Measurements from ENCODE around the gene SUFU. TPM values are rescaled to one million over a fixed set of nuclear protein-coding genes. Genes with fewer than 3 reads are reported as not detected.

Gene SUFU
- total and polyA plus RNA-seq, 2 of the 8 experiments (the other 6 are each of a cell fraction or from before 2014, with no cell fraction given), result 7.0 to 10.8 TPM

DNA sequence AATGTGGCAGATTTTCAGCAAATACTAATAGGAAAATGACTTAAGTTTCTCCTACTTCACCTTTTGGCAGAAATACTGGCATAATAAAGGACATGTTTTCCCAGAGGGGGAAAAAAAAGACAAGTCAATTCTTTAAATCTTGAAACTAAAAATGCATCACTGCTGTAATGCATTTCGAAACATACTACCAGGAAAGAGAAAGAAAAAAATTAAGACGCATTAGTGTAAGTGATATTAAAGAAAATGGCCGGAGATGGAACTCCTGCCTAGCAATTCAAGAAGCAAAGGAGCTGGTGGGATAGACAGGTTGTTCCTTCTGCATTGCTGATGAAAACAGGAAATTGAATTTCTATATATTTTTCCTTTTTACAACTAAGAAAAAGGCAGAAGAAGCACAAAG is 4.4 kb upstream of the SUFU start:
- FAIRE-seq, result no peak
- no peaks in the 10 kb centered on the region for H3K27me3 ChIP-seq (replicated peaks in 1 of 4; ENCODE audit: control insufficient read depth in 3 of 4, extremely low read depth in 1 of 4, insufficient read depth in 3 of 4, low read length in 3 of 4)
- H2AFZ ChIP-seq (ENCODE audit: low read length), result no peak overlapping the region
- H3K4ac ChIP-seq (replicated peaks; ENCODE audit: insufficient read length, low read depth, low read length), result no peak overlapping the region
- no peak overlapping the region for H3K56ac ChIP-seq (replicated peaks; ENCODE audit: insufficient read length, low read depth, low read length)
- no peak overlapping the region for H2BK20ac ChIP-seq (ENCODE audit: low read length)
- no peak overlapping the region for H4K8ac ChIP-seq (ENCODE audit: extremely low read depth, insufficient read depth, low read length)
- no peak overlapping the region for H2BK15ac ChIP-seq (ENCODE audit: low read length)
- WGBS, 2 experiments (ENCODE audit: extremely low coverage in 1 of 2, insufficient coverage in 1 of 2, insufficient read length in 1 of 2, insufficient replicate concordance in 2 of 2, low coverage in 1 of 2, low lambda C conversion rate in 2 of 2, missing lambda C conversion rate in 1 of 2), result 86% methylated on average over 3 of the region's 3 CpGs; no CpG with 5 or more reads in 1 of the 2 experiments
- H4K5ac ChIP-seq (ENCODE audit: insufficient read length, low read depth, low read length), result no peak overlapping the region
- H3K4me1 ChIP-seq (replicated peaks in 1 of 4; ENCODE audit: control insufficient read depth in 3 of 4, insufficient read depth in 4 of 4, low read length in 3 of 4), result peaks cover 0 to 3% (median 0%) of the 10 kb centered on the region in 4 experiments; a peak in 1 of 7 replicates
- no peak overlapping the region for H4K91ac ChIP-seq (replicated peaks; ENCODE audit: insufficient read length, low read length)
- POLR2A ChIA-PET (ENCODE audit: partially characterized antibody), result no interaction called here
- peaks cover 9% of the 10 kb centered on the region for H3K23me2 ChIP-seq (ENCODE audit: low read depth, low read length)
- no peak overlapping the region for H2AK5ac ChIP-seq (ENCODE audit: low read depth, low read length)
- H3K4me3 ChIP-seq (ENCODE audit: extremely low read depth in 1 of 4, insufficient read depth in 2 of 4, low read depth in 3 of 4, low read length in 4 of 4), result no peak overlapping the region
- no peaks in the 10 kb centered on the region for H3K9me3 ChIP-seq (ENCODE audit: insufficient read depth in 2 of 2, low read depth in 1 of 2, low read length in 1 of 2)
- H3K14ac ChIP-seq (ENCODE audit: insufficient read length), result no peak overlapping the region
- CTCF ChIA-PET (ENCODE audit: partially characterized antibody), result interaction anchor here (1.1 to 16.5 kb wide), 3 partner anchors 23 to 115 kb away, joined by 3 to 182 read pairs (median 3); no protein-coding TSS in a partner anchor
- H3K79me2 ChIP-seq (ENCODE audit: control insufficient read depth in 1 of 2, insufficient read depth in 2 of 2, low read length in 2 of 2), result peaks cover 0 to 50% of the 10 kb centered on the region in 2 experiments; a peak in 3 of 4 replicates
- no peak overlapping the region for H3K4me2 ChIP-seq (ENCODE audit: insufficient read depth in 1 of 2, low read depth in 2 of 2, low read length in 2 of 2)
- H2BK120ac ChIP-seq (replicated peaks; ENCODE audit: low read depth, low read length), result no peak overlapping the region
- no peak overlapping the region for H3K23ac ChIP-seq (ENCODE audit: insufficient read length)
- DNase-seq (ENCODE audit: low read depth in 1 of 2, low spot score in 2 of 2), result no peak
- H3K36me3 ChIP-seq (ENCODE audit: control insufficient read depth in 2 of 4, insufficient read depth in 4 of 4, low read length in 3 of 4), result no peaks in the 10 kb centered on the region
- H3K79me1 ChIP-seq (ENCODE audit: low read depth, low read length), result 0 out of 2 replicates have a peak, but pooled peaks cover under 1% of the 10 kb centered on the region
- H3K18ac ChIP-seq (ENCODE audit: extremely low read depth, low read length), result no peak overlapping the region
- no peak overlapping the region for H2BK12ac ChIP-seq (ENCODE audit: low read depth, low read length)
- H3K27ac ChIP-seq (ENCODE audit: low read depth, low read length), result no peak overlapping the region
- peaks cover 4 to 12% of the 10 kb centered on the region in 2 experiments for H4K20me1 ChIP-seq (replicated peaks in 1 of 2; ENCODE audit: control insufficient read depth in 1 of 2, insufficient read depth in 2 of 2, low read length in 2 of 2)
- no peak overlapping the region for H2BK5ac ChIP-seq (ENCODE audit: low read depth, low read length)
- H3K9ac ChIP-seq (replicated peaks in 1 of 4; ENCODE audit: extremely low read depth in 1 of 4, low read depth in 3 of 4, low read length in 3 of 4), result no peak overlapping the region
- TF ChIP-seq TEAD4 (IDR thresholded peaks at IDR 0.05; ENCODE audit: low read depth, low read length) (no peak), NRF1 (IDR thresholded peaks at IDR 0.05; ENCODE audit: low read depth, low read length) (no peak), RFX5 (IDR thresholded peaks at IDR 0.05; ENCODE audit: borderline replicate concordance, low read depth, low read length) (no peak), PHF8 (conservative IDR thresholded peaks at IDR 0.05; ENCODE audit: low read depth, low read length) (no peak), TAF1 (IDR thresholded peaks at IDR 0.05; ENCODE audit: low read depth, low read length) (no peak), YY1 (IDR thresholded peaks at IDR 0.05; ENCODE audit: low read depth, low read length) (no peak), RNF2 (IDR thresholded peaks at IDR 0.05; ENCODE audit: borderline replicate concordance, low read depth, low read length, missing control alignments, poor library complexity, severe bottlenecking) (no peak), CHD1 (IDR thresholded peaks at IDR 0.05; ENCODE audit: low read depth, low read length) (no peak), MAFK (IDR thresholded peaks at IDR 0.05; ENCODE audit: low read depth, low read length) (no peak), ASH2L (IDR thresholded peaks at IDR 0.05; ENCODE audit: low read length) (no peak), KDM1A (IDR thresholded peaks at IDR 0.05; ENCODE audit: borderline replicate concordance, low read length) (no peak), SIRT6 (IDR thresholded peaks at IDR 0.05; ENCODE audit: low read length) (no peak), CBX5 (IDR thresholded peaks at IDR 0.05; ENCODE audit: low read depth, low read length) (no peak)
- TF ChIP-seq, protein P1, sequence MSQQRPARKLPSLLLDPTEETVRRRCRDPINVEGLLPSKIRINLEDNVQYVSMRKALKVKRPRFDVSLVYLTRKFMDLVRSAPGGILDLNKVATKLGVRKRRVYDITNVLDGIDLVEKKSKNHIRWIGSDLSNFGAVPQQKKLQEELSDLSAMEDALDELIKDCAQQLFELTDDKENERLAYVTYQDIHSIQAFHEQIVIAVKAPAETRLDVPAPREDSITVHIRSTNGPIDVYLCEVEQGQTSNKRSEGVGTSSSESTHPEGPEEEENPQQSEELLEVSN (IDR thresholded peaks at IDR 0.05), result no peak

Data from H1 (cell line).